GM12892 (cell line): Measurements from ENCODE around the gene MYLIP.

Experiments
- POLR2A ChIP-seq: IDR thresholded peaks from 2 replicates; pipeline ENCODE4 v1.6.1; 2011; ENCODE audit warnings: low read depth, low read length, control low read depth
- POLR2AphosphoS5 ChIP-seq: IDR thresholded peaks from 2 replicates; pipeline ENCODE4 v1.6.1; 2011; ENCODE audit warnings: low read depth, low read length, control low read depth
- TAF1 ChIP-seq: IDR thresholded peaks from 2 replicates; pipeline ENCODE4 v1.6.1; 2011; ENCODE audit warnings: low read depth, mild to moderate bottlenecking, control low read depth, low read length, borderline replicate concordance

- TF ChIP-seq POLR2AphosphoS5 (no peak), POLR2A (no peak), TAF1 (no peak)
Measured at GRCh38 chr6:16157492-16157891, 28.6 kb downstream of the MYLIP start.
